T-cell (primary cell): Measurements from ENCODE around the gene ERCC8. TPM values are rescaled to one million over a fixed set of nuclear protein-coding genes. Genes with fewer than 3 reads are reported as not detected.

Source experiments
- ATAC-seq, 4 experiments: fragments of 200-7000 bp in 3 of 4; fragments of 150-1000 bp in 1 of 4; cut with Tn5 transposase; replicated peaks in 1 of 4; 1 replicate in 3 of 4; 2 replicates in 1 of 4; pipeline ENCODE4 v1.10.0; 2021; ENCODE audit warnings: moderate library complexity in 3 of 4, mild to moderate bottlenecking in 2 of 4, moderate number of reproducible peaks in 1 of 4
- CTCF ChIA-PET, 2 donors: fragments of 300-600 bp; sonication (Branson Sonifier 250); formaldehyde crosslinking; loops; one replicate each; lab custom pipeline; 2022; ENCODE audit warnings: antibody characterized with exemption in 2 of 2; lab: Charles Lee
- POLR2A ChIA-PET, 2 donors: fragments of 300-600 bp; sonication (Branson Sonifier 250); formaldehyde crosslinking; loops; one replicate each; lab custom pipeline; 2022; ENCODE audit warnings: antibody characterized with exemption in 2 of 2; lab: Charles Lee
- DNase-seq, 35 experiments: peaks; one replicate each; pipeline versions ENCODE4 v3.0.0 to v3.0.0-alpha.2; 2013 to 2023
- H3K27ac ChIP-seq: one replicate; pipeline ENCODE4 v1.5.1; 2013; ENCODE audit warnings: low read length
- H3K27me3 ChIP-seq, 2 experiments: replicated peaks in 1 of 2; 1 replicate in 1 of 2; 2 replicates in 1 of 2; pipeline versions ENCODE4 v1.6.1 to v1.7.0; 2013; ENCODE audit warnings: low read length in 1 of 2, mixed read lengths in 1 of 2; ENCODE audit not compliant: control insufficient read depth in 2 of 2, insufficient read depth in 2 of 2; ENCODE audit errors: extremely low read depth in 1 of 2
- H3K36me3 ChIP-seq, 2 donors: 1 replicate in 1 of 2; 2 replicates in 1 of 2; pipeline versions ENCODE4 v1.6.1 to v1.7.0; 2013; ENCODE audit warnings: low read length in 1 of 2; ENCODE audit not compliant: control insufficient read depth in 2 of 2, insufficient read depth in 1 of 2; ENCODE audit errors: extremely low read depth in 1 of 2
- H3K4me1 ChIP-seq, 2 experiments: 1 replicate in 1 of 2; 2 replicates in 1 of 2; pipeline versions ENCODE4 v1.6.1 to v1.7.0; 2013; ENCODE audit warnings: low read length in 2 of 2, mixed read lengths in 1 of 2; ENCODE audit not compliant: insufficient read depth in 2 of 2, control insufficient read depth in 1 of 2; ENCODE audit errors: extremely low read depth in 1 of 2
- H3K4me3 ChIP-seq, 2 donors: 1 replicate in 1 of 2; 2 replicates in 1 of 2; pipeline versions ENCODE4 v1.5.1 to v1.7.0; 2013; ENCODE audit warnings: mild to moderate bottlenecking in 2 of 2, low read length in 1 of 2, moderate library complexity in 1 of 2; ENCODE audit not compliant: control insufficient read depth in 1 of 2; ENCODE audit errors: extremely low read depth in 1 of 2
- H3K9me3 ChIP-seq: 2 replicates; pipeline ENCODE4 v1.7.0; 2013
- H3K27ac Mint-ChIP-seq, 2 donors: one replicate each; pipeline ENCODE4 v1.8.0; 2020 to 2021; ENCODE audit warnings: mild to moderate bottlenecking in 2 of 2, mixed read lengths in 2 of 2
- H3K27me3 Mint-ChIP-seq, 2 donors: one replicate each; pipeline ENCODE4 v1.8.0; 2021 to 2022; ENCODE audit warnings: mixed read lengths in 2 of 2
- H3K36me3 Mint-ChIP-seq: one replicate; pipeline ENCODE4 v1.8.0; 2021; ENCODE audit warnings: mixed read lengths
- H3K4me1 Mint-ChIP-seq, 3 donors: one replicate each; pipeline ENCODE4 v1.8.0; 2020 to 2022; ENCODE audit warnings: mixed read lengths in 3 of 3, mild to moderate bottlenecking in 1 of 3
- H3K4me3 Mint-ChIP-seq, 3 donors: one replicate each; pipeline ENCODE4 v1.8.0; 2020 to 2022; ENCODE audit warnings: mild to moderate bottlenecking in 3 of 3, mixed read lengths in 3 of 3, moderate library complexity in 3 of 3
- H3K9me3 Mint-ChIP-seq, 3 donors: one replicate each; pipeline ENCODE4 v1.8.0; 2020 to 2022; ENCODE audit warnings: mixed read lengths in 3 of 3
- WGBS: methylation state at CpG from one replicate; pipeline ENCODE4 v1.1.5; 2013; ENCODE audit warnings: missing lambda C conversion rate; ENCODE audit not compliant: insufficient coverage; 5-methylcytosine and 5-hydroxymethylcytosine counted together
- total RNA-seq, 35 experiments: library from RNA in 6 of 35; stranded (reverse) in 6 of 35; fragments of 120-200 nt in 1 of 35; gene quantifications; one replicate each; pipeline versions ENCODE4 v1.2.1 to v1.2.4 and lab custom pipeline; 2013 to 2026

The ERCC8 gene
- total RNA-seq, 5 donors from 2014 or later (not counting 1 experiment from before 2014, with no cell fraction given): 6.8 to 10.1 (median 7.3) TPM

GRCh38 chr5:60943624-60944023 lies 1.2 kb downstream of the ERCC8 start:
- Histone ChIP-seq H3K9me3 (no peaks in the 10 kb centered on the region), H3K4me1 (peaks cover 8 to 13% of the 10 kb centered on the region in 2 experiments), H3K36me3 (no peaks in the 10 kb centered on the region), H3K27me3 (no peaks in the 10 kb centered on the region), H3K4me3 (no peak overlapping the region), H3K27ac (no peak overlapping the region)
- H3K27ac Mint-ChIP-seq: no peak overlapping the region
- H3K4me1 Mint-ChIP-seq: peaks cover 20 to 26% (median 25%) of the 10 kb centered on the region in 3 donors
- no peaks in the 10 kb centered on the region for H3K36me3 Mint-ChIP-seq
- H3K9me3 Mint-ChIP-seq: no peaks in the 10 kb centered on the region
- no peaks in the 10 kb centered on the region for H3K27me3 Mint-ChIP-seq
- DNase-seq (no peak), ATAC-seq (no peak)
- ChIA-PET CTCF (no interaction called here), POLR2A (no interaction called here)
- no peak overlapping the region for H3K4me3 Mint-ChIP-seq
- no CpG with 5 or more reads among the region's 3 CpGs for WGBS

GRCh38 chr5:60929024-60929423 lies 15.8 kb downstream of the ERCC8 start:
- H3K27me3 Mint-ChIP-seq: no peaks in the 10 kb centered on the region
- H3K9me3 Mint-ChIP-seq: no peaks in the 10 kb centered on the region
- no peaks in the 10 kb centered on the region for H3K4me1 ChIP-seq
- H3K36me3 Mint-ChIP-seq: peaks cover 21% of the 10 kb centered on the region
- POLR2A ChIA-PET: interaction anchor here in 1 of 2 donors (0.6 kb wide), 1 partner anchor 562 kb away, joined by 3 read pairs; no protein-coding TSS in a partner anchor
- ATAC-seq: no peak
- 100% methylated on average over 1 of the region's 6 CpGs for WGBS
- CTCF ChIA-PET: no interaction called here
- H3K36me3 ChIP-seq: peaks cover 0 to 10% of the 10 kb centered on the region in 2 donors
- H3K9me3 ChIP-seq: no peaks in the 10 kb centered on the region
- H3K4me3 Mint-ChIP-seq: no peak overlapping the region
- DNase-seq: no peak
- H3K4me3 ChIP-seq: no peak overlapping the region
- no peak overlapping the region for H3K27ac ChIP-seq
- H3K4me1 Mint-ChIP-seq: no peaks in the 10 kb centered on the region
- H3K27me3 ChIP-seq: no peaks in the 10 kb centered on the region
- no peak overlapping the region for H3K27ac Mint-ChIP-seq

GRCh38 chr5:60927450-60927849 lies 17.4 kb downstream of the ERCC8 start:
- POLR2A ChIA-PET: no interaction called here
- no peak overlapping the region for H3K4me3 Mint-ChIP-seq
- H3K27ac Mint-ChIP-seq: no peak overlapping the region
- H3K4me1 ChIP-seq: no peaks in the 10 kb centered on the region
- H3K4me3 ChIP-seq: no peak overlapping the region
- H3K4me1 Mint-ChIP-seq: no peaks in the 10 kb centered on the region
- peaks cover 26% of the 10 kb centered on the region for H3K36me3 Mint-ChIP-seq
- ATAC-seq: no peak
- no peaks in the 10 kb centered on the region for H3K27me3 ChIP-seq
- H3K36me3 ChIP-seq: peaks cover 0 to 13% of the 10 kb centered on the region in 2 donors
- CTCF ChIA-PET: no interaction called here
- H3K9me3 ChIP-seq: no peaks in the 10 kb centered on the region
- H3K27ac ChIP-seq: no peak overlapping the region
- no peaks in the 10 kb centered on the region for H3K27me3 Mint-ChIP-seq
- no peak for DNase-seq
- no peaks in the 10 kb centered on the region for H3K9me3 Mint-ChIP-seq

DNA sequence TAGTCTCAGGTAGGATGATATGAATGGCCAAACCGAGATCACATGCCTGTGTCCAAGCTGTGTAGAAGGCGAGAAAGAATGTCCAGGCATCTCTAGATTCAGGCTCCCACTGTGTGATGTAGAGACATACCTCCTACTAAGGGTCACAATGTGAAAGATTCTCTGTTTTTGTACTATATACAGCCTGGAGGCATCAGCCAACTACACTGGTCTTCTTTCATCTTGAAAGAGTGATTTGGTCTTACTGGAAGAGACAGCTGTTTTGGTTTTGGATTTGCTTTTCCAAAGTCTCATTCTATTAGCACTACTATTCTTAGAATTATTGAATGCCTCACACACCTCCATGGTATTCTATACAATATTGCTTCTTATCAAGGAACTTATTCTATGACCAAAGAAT lies 26.4 kb downstream of the ERCC8 start:
- no peak overlapping the region for H3K27ac Mint-ChIP-seq
- peaks cover 56% of the 10 kb centered on the region for H3K36me3 Mint-ChIP-seq
- no peak overlapping the region for H3K4me3 ChIP-seq
- POLR2A ChIA-PET: no interaction called here
- no peak overlapping the region for H3K4me3 Mint-ChIP-seq
- H3K4me1 ChIP-seq: no peaks in the 10 kb centered on the region
- peaks cover 0 to 13% of the 10 kb centered on the region in 2 donors for H3K36me3 ChIP-seq
- H3K4me1 Mint-ChIP-seq: no peaks in the 10 kb centered on the region
- H3K27me3 ChIP-seq: no peaks in the 10 kb centered on the region
- no peaks in the 10 kb centered on the region for H3K27me3 Mint-ChIP-seq
- WGBS: no CpG with 5 or more reads among the region's 2 CpGs
- no peak overlapping the region for H3K27ac ChIP-seq
- peaks cover 0 to 6% (median 0%) of the 10 kb centered on the region in 3 donors for H3K9me3 Mint-ChIP-seq
- H3K9me3 ChIP-seq: no peaks in the 10 kb centered on the region
- no peak for DNase-seq
- ATAC-seq: no peak
- CTCF ChIA-PET: no interaction called here

DNA sequence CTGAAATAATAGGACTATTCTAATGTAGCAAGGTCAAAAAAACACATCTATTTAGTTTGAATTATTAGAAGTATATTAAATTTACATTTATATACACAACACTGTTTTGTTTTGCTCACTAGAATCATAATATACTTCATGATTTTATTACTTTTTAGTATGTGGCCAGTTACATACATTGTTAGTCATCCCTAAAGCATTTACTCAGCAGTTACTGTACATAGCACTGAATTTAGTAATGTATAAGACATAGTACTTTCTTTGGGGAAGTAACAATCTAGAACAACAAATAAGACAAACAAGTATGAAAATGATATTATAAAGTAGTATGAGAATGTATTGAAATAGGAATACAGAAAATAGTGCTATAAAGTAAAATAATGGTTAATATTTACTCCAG lies 28.2 kb downstream of the ERCC8 start:
- H3K9me3 ChIP-seq: no peaks in the 10 kb centered on the region
- CTCF ChIA-PET: no interaction called here

GRCh38 chr5:60903356-60903755 lies 41.5 kb downstream of the ERCC8 start:
- CTCF ChIA-PET: no interaction called here
- Histone ChIP-seq H3K9me3 (no peaks in the 10 kb centered on the region), H3K36me3 (peaks cover 0 to 4% of the 10 kb centered on the region in 2 donors), H3K4me3 (no peak overlapping the region), H3K27me3 (no peaks in the 10 kb centered on the region), H3K27ac (no peak overlapping the region), H3K4me1 (no peaks in the 10 kb centered on the region)
- Mint-ChIP-seq H3K27me3 (no peaks in the 10 kb centered on the region), H3K9me3 (no peaks in the 10 kb centered on the region), H3K36me3 (peaks cover 36% of the 10 kb centered on the region), H3K4me3 (no peak overlapping the region), H3K4me1 (no peaks in the 10 kb centered on the region), H3K27ac (no peak overlapping the region)
- ATAC-seq (no peak), DNase-seq (no peak)
- POLR2A ChIA-PET: no interaction called here
- no CpG with 5 or more reads among the region's 4 CpGs for WGBS

More for the DNA sequence above, 28.2 kb downstream of the ERCC8 start:
- POLR2A ChIA-PET: no interaction called here
- Histone ChIP-seq H3K4me3 (no peak overlapping the region), H3K27ac (no peak overlapping the region), H3K36me3 (peaks cover 0 to 9% of the 10 kb centered on the region in 2 donors), H3K27me3 (no peaks in the 10 kb centered on the region), H3K4me1 (no peaks in the 10 kb centered on the region)
- Mint-ChIP-seq H3K27me3 (no peaks in the 10 kb centered on the region), H3K9me3 (peaks cover 0 to 8% (median 0%) of the 10 kb centered on the region in 3 donors), H3K4me3 (no peak overlapping the region), H3K36me3 (peaks cover 61% of the 10 kb centered on the region), H3K4me1 (no peaks in the 10 kb centered on the region), H3K27ac (no peak overlapping the region)
- DNase-seq: no peak
- ATAC-seq: no peak

DNA sequence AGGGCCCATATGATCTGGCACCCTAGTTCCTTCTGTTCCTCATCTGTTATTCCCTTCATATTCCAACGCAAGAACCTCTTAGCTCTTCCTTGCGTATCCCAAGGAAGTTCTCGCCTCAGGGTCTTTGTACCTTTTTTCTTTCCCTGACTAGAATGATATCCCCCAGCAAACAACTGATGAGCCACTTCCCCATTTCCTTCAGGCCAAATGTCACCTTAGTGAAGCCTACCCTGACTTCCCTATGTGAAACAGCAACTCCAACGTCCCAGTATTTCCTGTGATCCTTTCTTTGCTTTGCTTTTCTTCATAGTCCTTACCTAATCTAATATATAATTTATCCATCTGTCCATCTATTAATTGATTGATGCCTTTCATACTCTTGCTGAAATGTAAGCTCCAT lies 47.9 kb downstream of the ERCC8 start:
- H3K36me3 Mint-ChIP-seq: peaks cover 59% of the 10 kb centered on the region
- H3K4me1 Mint-ChIP-seq: no peaks in the 10 kb centered on the region
- ATAC-seq: no peak

More for the DNA sequence above, 47.9 kb downstream of the ERCC8 start:
- H3K4me1 ChIP-seq: no peaks in the 10 kb centered on the region
- Mint-ChIP-seq H3K9me3 (no peaks in the 10 kb centered on the region), H3K27me3 (no peaks in the 10 kb centered on the region), H3K4me3 (no peak overlapping the region), H3K27ac (no peak overlapping the region)
- POLR2A ChIA-PET: no interaction called here
- H3K27me3 ChIP-seq: no peaks in the 10 kb centered on the region
- 97% methylated on average over 3 of the region's 4 CpGs for WGBS
- no peak for DNase-seq
- H3K36me3 ChIP-seq: peaks cover 12 to 14% of the 10 kb centered on the region in 2 donors
- no peak overlapping the region for H3K4me3 ChIP-seq
- H3K27ac ChIP-seq: no peak overlapping the region
- H3K9me3 ChIP-seq: no peaks in the 10 kb centered on the region
- CTCF ChIA-PET: interaction anchor here in 1 of 2 donors (0.6 kb wide), 1 partner anchor 1041 kb away, joined by 6 read pairs; no protein-coding TSS in a partner anchor
